Loucy (cell line): ENCODE data around the gene CHST9.

Experiments
- CTCF ChIP-seq: fragments of 200-600 bp; sonication (generic); conservative IDR thresholded peaks from 2 replicates; pipeline ENCODE4 v1.5.1; 2014; ENCODE audit warnings: mild to moderate bottlenecking, antibody characterized with exemption, low read length
- EZH2phosphoT487 ChIP-seq: fragments of 200-600 bp; IDR thresholded peaks from 2 replicates; pipeline ENCODE4 v1.6.1; 2018; ENCODE audit warnings: antibody characterized with exemption, mild to moderate bottlenecking, moderate library complexity, borderline replicate concordance

- no peak for TF ChIP-seq CTCF
- TF ChIP-seq EZH2phosphoT487 = no peak
These were observed 19.7 kb downstream of the CHST9 start for GRCh38 chr18:27165412-27165811.
